ENCODE data around the gene ESM1. TPM values are rescaled to one million over a fixed set of nuclear protein-coding genes. Genes with fewer than 3 reads are reported as not detected.

The ESM1 gene
- total RNA-seq, 1 experiment from 2014 or later, result not detected

GRCh38 chr5:54988218-54988617, 2.8 kb upstream of the ESM1 start:
- no peaks in the 10 kb centered on the region for H3K36me3 Mint-ChIP-seq (ENCODE audit: insufficient read depth, unreplicated experiment)
- no peaks in the 10 kb centered on the region for H3K4me1 Mint-ChIP-seq (ENCODE audit: low read depth, unreplicated experiment)
- TF ChIP-seq, protein P1, sequence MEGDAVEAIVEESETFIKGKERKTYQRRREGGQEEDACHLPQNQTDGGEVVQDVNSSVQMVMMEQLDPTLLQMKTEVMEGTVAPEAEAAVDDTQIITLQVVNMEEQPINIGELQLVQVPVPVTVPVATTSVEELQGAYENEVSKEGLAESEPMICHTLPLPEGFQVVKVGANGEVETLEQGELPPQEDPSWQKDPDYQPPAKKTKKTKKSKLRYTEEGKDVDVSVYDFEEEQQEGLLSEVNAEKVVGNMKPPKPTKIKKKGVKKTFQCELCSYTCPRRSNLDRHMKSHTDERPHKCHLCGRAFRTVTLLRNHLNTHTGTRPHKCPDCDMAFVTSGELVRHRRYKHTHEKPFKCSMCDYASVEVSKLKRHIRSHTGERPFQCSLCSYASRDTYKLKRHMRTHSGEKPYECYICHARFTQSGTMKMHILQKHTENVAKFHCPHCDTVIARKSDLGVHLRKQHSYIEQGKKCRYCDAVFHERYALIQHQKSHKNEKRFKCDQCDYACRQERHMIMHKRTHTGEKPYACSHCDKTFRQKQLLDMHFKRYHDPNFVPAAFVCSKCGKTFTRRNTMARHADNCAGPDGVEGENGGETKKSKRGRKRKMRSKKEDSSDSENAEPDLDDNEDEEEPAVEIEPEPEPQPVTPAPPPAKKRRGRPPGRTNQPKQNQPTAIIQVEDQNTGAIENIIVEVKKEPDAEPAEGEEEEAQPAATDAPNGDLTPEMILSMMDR (IDR thresholded peaks at IDR 0.05; ENCODE audit: unreplicated experiment), result no peak
- no peak overlapping the region for H3K27ac Mint-ChIP-seq (ENCODE audit: unreplicated experiment)
- no TSS peak for BruUV-seq (replicated peaks)
- no peaks in the 10 kb centered on the region for H3K9me3 Mint-ChIP-seq (ENCODE audit: low read depth, unreplicated experiment)
- intact Hi-C loops (cut with micrococcal nuclease; ENCODE audit: unreplicated experiment), result no loop called here
- no peak overlapping the region for H3K4me3 Mint-ChIP-seq (ENCODE audit: low read depth, unreplicated experiment)
- H3K27me3 Mint-ChIP-seq (ENCODE audit: unreplicated experiment), result peaks cover 92% of the 10 kb centered on the region
- CTCF ChIA-PET, result no interaction called here
- DNase-seq, result no peak

DNA sequence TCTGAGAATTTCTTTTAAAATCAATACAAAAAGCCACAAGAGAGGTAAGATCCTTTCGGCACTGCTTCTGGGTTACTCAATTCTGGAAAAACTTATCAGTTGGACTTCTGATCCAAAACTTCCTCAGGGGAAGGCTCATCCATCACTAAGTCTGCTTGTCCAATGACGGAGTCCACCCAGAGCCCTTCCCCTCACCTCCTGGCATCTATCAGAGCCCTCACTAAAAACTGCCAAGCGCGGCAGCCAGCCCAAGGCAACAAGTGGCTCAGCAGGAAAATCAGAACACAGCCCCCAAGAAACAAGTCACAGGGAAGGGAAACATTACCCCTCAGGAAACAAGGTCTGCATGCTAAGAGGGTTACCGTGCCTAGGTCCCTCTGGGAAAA, 869 bp upstream of the ESM1 start:
- Mint-ChIP-seq H3K36me3 (ENCODE audit: insufficient read depth, unreplicated experiment) (no peaks in the 10 kb centered on the region), H3K4me3 (ENCODE audit: low read depth, unreplicated experiment) (no peak overlapping the region), H3K27me3 (ENCODE audit: unreplicated experiment) (peaks cover 91% of the 10 kb centered on the region), H3K9me3 (ENCODE audit: low read depth, unreplicated experiment) (no peaks in the 10 kb centered on the region), H3K27ac (ENCODE audit: unreplicated experiment) (no peak overlapping the region), H3K4me1 (ENCODE audit: low read depth, unreplicated experiment) (no peaks in the 10 kb centered on the region)
- TF ChIP-seq, protein P1 (IDR thresholded peaks at IDR 0.05; ENCODE audit: unreplicated experiment), result no peak
- no peak for DNase-seq
- no TSS peak for BruUV-seq (replicated peaks)
- intact Hi-C loops (cut with micrococcal nuclease; ENCODE audit: unreplicated experiment), result no loop called here
- CTCF ChIA-PET, result no interaction called here

GRCh38 chr5:54981928-54982327, 3.5 kb downstream of the ESM1 start:
- no peak for DNase-seq
- H3K9me3 Mint-ChIP-seq (ENCODE audit: low read depth, unreplicated experiment), result no peaks in the 10 kb centered on the region
- peaks cover 77% of the 10 kb centered on the region for H3K27me3 Mint-ChIP-seq (ENCODE audit: unreplicated experiment)
- no TSS peak for BruUV-seq (replicated peaks)
- TF ChIP-seq, protein P1 (IDR thresholded peaks at IDR 0.05; ENCODE audit: unreplicated experiment), result no peak
- H3K27ac Mint-ChIP-seq (ENCODE audit: unreplicated experiment), result no peak overlapping the region
- CTCF ChIA-PET, result no interaction called here
- intact Hi-C loops (cut with micrococcal nuclease; ENCODE audit: unreplicated experiment), result no loop called here
- H3K4me3 Mint-ChIP-seq (ENCODE audit: low read depth, unreplicated experiment), result no peak overlapping the region
- no peaks in the 10 kb centered on the region for H3K4me1 Mint-ChIP-seq (ENCODE audit: low read depth, unreplicated experiment)
- no peaks in the 10 kb centered on the region for H3K36me3 Mint-ChIP-seq (ENCODE audit: insufficient read depth, unreplicated experiment)

DNA sequence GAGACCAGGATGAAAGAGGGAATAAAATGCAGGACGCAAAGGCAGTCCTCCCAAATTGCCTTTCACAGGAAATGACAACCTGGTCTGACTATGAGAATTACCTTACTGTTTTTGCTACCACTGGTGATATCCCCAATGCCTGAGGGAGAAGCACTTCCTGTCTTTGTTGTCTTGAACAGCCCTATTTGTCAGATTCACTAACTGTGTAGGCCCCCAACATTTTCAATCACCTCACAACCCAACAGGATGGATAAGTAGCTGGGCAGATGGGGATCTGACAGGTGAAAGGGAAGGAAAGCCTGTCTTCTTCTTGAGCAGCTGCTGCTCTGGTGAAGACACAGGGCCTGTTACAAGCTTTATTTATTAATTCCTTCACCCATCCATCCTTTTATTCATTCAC, 9.7 kb downstream of the ESM1 start:
- Mint-ChIP-seq H3K27ac (ENCODE audit: unreplicated experiment) (no peak overlapping the region), H3K36me3 (ENCODE audit: insufficient read depth, unreplicated experiment) (no peaks in the 10 kb centered on the region), H3K27me3 (ENCODE audit: unreplicated experiment) (peaks cover 72% of the 10 kb centered on the region), H3K9me3 (ENCODE audit: low read depth, unreplicated experiment) (no peaks in the 10 kb centered on the region), H3K4me1 (ENCODE audit: low read depth, unreplicated experiment) (no peaks in the 10 kb centered on the region), H3K4me3 (ENCODE audit: low read depth, unreplicated experiment) (no peak overlapping the region)
- TF ChIP-seq, protein P1 (IDR thresholded peaks at IDR 0.05; ENCODE audit: unreplicated experiment), result no peak
- no TSS peak for BruUV-seq (replicated peaks)
- DNase-seq, result no peak
- intact Hi-C loops (cut with micrococcal nuclease; ENCODE audit: unreplicated experiment), result no loop called here
- CTCF ChIA-PET, result no interaction called here

Data from Calu3 (cell line).